GM12878 (cell line): ENCODE measurements around the gene AIG1. TPM values are rescaled to one million over a fixed set of nuclear protein-coding genes. Genes with fewer than 3 reads are reported as not detected.

ENCODE experiments used
- ATAC-seq: fragments of 200-7000 bp; cut with Tn5 transposase; 3 replicates; pipeline ENCODE4 v1.9.1; 2020; ENCODE audit warnings: mild to moderate bottlenecking, moderate library complexity
- BruUV-seq: library from RNA; stranded (reverse); fragments of 400-500 nt; replicated peaks from 2 replicates; lab custom pipeline; 2021; lab: Mats Ljungman, UMichigan
- CTCF ChIA-PET: fragments of 300-600 bp; sonication (Branson Sonifier 250); formaldehyde crosslinking; extraction: SDS; loops from one replicate; lab custom pipeline; 2021; ENCODE audit warnings: inconsistent platforms; lab: Yijun Ruan, JAX
- POLR2A ChIA-PET: fragments of 350-600 bp; formaldehyde crosslinking; extraction: SDS; loops from one replicate; lab custom pipeline; 2021; ENCODE audit warnings: inconsistent platforms; lab: Charles Lee
- RAD21 ChIA-PET: fragments of 300-600 bp; sonication (Branson Sonifier 250); formaldehyde crosslinking; loops from one replicate; lab custom pipeline; 2023; ENCODE audit warnings: antibody characterized with exemption; ENCODE audit not compliant: unreplicated experiment; lab: Charles Lee
- SMC1A ChIA-PET: fragments of 300-600 bp; sonication (Branson Sonifier 250); formaldehyde crosslinking; loops from one replicate; lab custom pipeline; 2023; ENCODE audit not compliant: unreplicated experiment, uncharacterized antibody; lab: Charles Lee
- DNase-seq: peaks from one replicate; pipeline ENCODE4 v3.0.0-alpha.2; 2011; ENCODE audit warnings: low read depth, low spot score
- FAIRE-seq: peaks from 3 replicates; lab custom pipeline; 2011; peaks lifted over from hg19 to GRCh38; lab: Jason Lieb, UNC
- H2AFZ ChIP-seq: 2 replicates; pipeline ENCODE4 v1.6.0; 2011; ENCODE audit warnings: low read depth, low read length, control low read depth; ENCODE audit not compliant: control insufficient read depth
- H3K27ac ChIP-seq: 2 replicates; pipeline ENCODE4 v1.5.1; 2011; ENCODE audit warnings: control low read depth; ENCODE audit not compliant: control insufficient read depth, insufficient read depth
- H3K27me3 ChIP-seq, 2 experiments: replicated peaks in 1 of 2; 2 replicates each; pipeline versions ENCODE4 v1.6.0 to v1.6.1; 2011; ENCODE audit warnings: low read length in 1 of 2; ENCODE audit not compliant: control insufficient read depth in 2 of 2, insufficient read depth in 2 of 2
- H3K36me3 ChIP-seq, 2 experiments: 2 replicates each; pipeline ENCODE4 v1.5.1; 2011; ENCODE audit warnings: low read length in 1 of 2; ENCODE audit not compliant: control insufficient read depth in 2 of 2, insufficient read depth in 2 of 2
- H3K4me1 ChIP-seq: 2 replicates; pipeline ENCODE4 v1.6.1; 2011; ENCODE audit warnings: mild to moderate bottlenecking, low read length, moderate library complexity, mixed read lengths; ENCODE audit not compliant: control insufficient read depth, insufficient read depth
- H3K4me2 ChIP-seq: 2 replicates; pipeline ENCODE4 v1.6.0; 2011; ENCODE audit warnings: control low read depth; ENCODE audit not compliant: control insufficient read depth, insufficient read depth
- H3K4me3 ChIP-seq: fragments of 200-600 bp; sonication (generic); 2 replicates; pipeline ENCODE4 v1.5.1; 2016
- H3K79me2 ChIP-seq: 2 replicates; pipeline ENCODE4 v1.6.0; 2011; ENCODE audit warnings: low read length; ENCODE audit not compliant: control insufficient read depth, insufficient read depth
- H3K9ac ChIP-seq: 2 replicates; pipeline ENCODE4 v1.8.0; 2011; ENCODE audit warnings: low read length, control low read depth, mixed read lengths; ENCODE audit not compliant: control insufficient read depth, insufficient read depth
- H3K9me3 ChIP-seq: replicated peaks from 3 replicates; pipeline ENCODE4 v1.5.1; 2011; ENCODE audit warnings: mild to moderate bottlenecking, low read length; ENCODE audit not compliant: control insufficient read depth, insufficient read depth
- H4K20me1 ChIP-seq: 2 replicates; pipeline ENCODE4 v1.6.0; 2011; ENCODE audit not compliant: control insufficient read depth, insufficient read depth
- BACH1 ChIP-seq: fragments of 450-650 bp; IDR thresholded peaks from 2 replicates; pipeline ENCODE4 v1.6.1; 2017; ENCODE audit warnings: mild to moderate bottlenecking, borderline replicate concordance
- CREB1 ChIP-seq: IDR thresholded peaks from 2 replicates; pipeline ENCODE4 v1.6.1; 2012; ENCODE audit warnings: low read depth, mild to moderate bottlenecking, inconsistent platforms
- EED ChIP-seq: sonication (generic); IDR thresholded peaks from 2 replicates; pipeline ENCODE4 v1.6.1; 2016; ENCODE audit warnings: antibody characterized with exemption, low read depth
- EGR1 ChIP-seq, 2 experiments: IDR thresholded peaks; 1 replicate in 1 of 2; 2 replicates in 1 of 2; pipeline ENCODE4 v1.6.1; 2011 to 2012; ENCODE audit warnings: low read depth in 2 of 2, low read length in 2 of 2, borderline replicate concordance in 1 of 2, mild to moderate bottlenecking in 1 of 2, moderate library complexity in 1 of 2
- EP300 ChIP-seq, 2 experiments: fragments of 150-350 bp in 1 of 2; IDR thresholded peaks; 2 replicates each; pipeline ENCODE4 v1.6.1; 2011 to 2012; ENCODE audit warnings: low read depth in 2 of 2, low read length in 2 of 2, borderline replicate concordance in 1 of 2, improper control_type of control experiment in 1 of 2, inconsistent platforms in 1 of 2; ENCODE audit not compliant: control insufficient read depth in 1 of 2
- PML ChIP-seq: IDR thresholded peaks from 2 replicates; pipeline ENCODE4 v1.6.1; 2012; ENCODE audit warnings: low read length, inconsistent platforms
- RELB ChIP-seq: fragments of 450-650 bp; IDR thresholded peaks from 2 replicates; pipeline ENCODE4 v1.6.1; 2017; ENCODE audit warnings: low read depth, mild to moderate bottlenecking, moderate library complexity
- RFX5 ChIP-seq: IDR thresholded peaks from 2 replicates; pipeline ENCODE4 v1.6.1; 2011; ENCODE audit warnings: low read depth, low read length, improper control_type of control experiment
- SIN3A ChIP-seq: IDR thresholded peaks from 2 replicates; pipeline ENCODE4 v1.6.1; 2012; ENCODE audit warnings: low read depth, low read length, improper control_type of control experiment
- SKIL ChIP-seq: fragments of 450-650 bp; IDR thresholded peaks from 2 replicates; pipeline ENCODE4 v1.6.1; 2017; ENCODE audit warnings: mild to moderate bottlenecking, low read depth, inconsistent platforms; ENCODE audit not compliant: poor library complexity, severe bottlenecking
- SMC3 ChIP-seq: IDR thresholded peaks from 2 replicates; pipeline ENCODE4 v1.6.1; 2011; ENCODE audit warnings: low read length, improper control_type of control experiment, borderline replicate concordance
- STAT3 ChIP-seq: IDR thresholded peaks from 2 replicates; pipeline ENCODE4 v1.6.1; 2011; ENCODE audit warnings: low read depth, low read length, improper control_type of control experiment
- TCF3 ChIP-seq: IDR thresholded peaks from 2 replicates; pipeline ENCODE4 v1.6.1; 2012; ENCODE audit warnings: low read depth, mild to moderate bottlenecking, low read length, borderline replicate concordance; ENCODE audit not compliant: insufficient read depth
- YBX1 ChIP-seq: fragments of 450-650 bp; IDR thresholded peaks from 2 replicates; pipeline ENCODE4 v1.6.1; 2016; ENCODE audit warnings: antibody characterized with exemption
- WGBS: methylation state at CpG from one replicate; pipeline ENCODE4 v1.1.6; 2016; ENCODE audit warnings: low lambda C conversion rate; ENCODE audit not compliant: insufficient replicate concordance, insufficient coverage; ENCODE audit errors: missing lambda C conversion rate; 5-methylcytosine and 5-hydroxymethylcytosine counted together
- in situ Hi-C: fragments of 300-500 bp; cut with MboI; formaldehyde crosslinking; loops from 9 replicates; pipeline ENCODE4 v1.14.3; 2018; ENCODE audit warnings: mixed read lengths
- intact Hi-C: fragments of 100-400 bp; cut with micrococcal nuclease; formaldehyde crosslinking; loops from one replicate; pipeline ENCODE4 v1.14.2; 2022; ENCODE audit not compliant: unreplicated experiment
- polyA plus RNA-seq, 11 experiments: library from polyadenylated mRNA; depleted of rRNA in 4 of 11; unstranded in 6 of 11; stranded (reverse) in 5 of 11; fragments of >200 nt; fragmentation: Nextera tagmentation in 4 of 11; fragmentation: Illumina TruSeq in 1 of 11; extraction: Ambion mirVana in 4 of 11; extraction: Trizol in 1 of 11; gene quantifications; 1 replicate in 1 of 11; 2 replicates in 10 of 11; pipeline versions ENCODE4 v1.2.1 to v1.2.3, GENCODE V29; 2011 to 2016; ENCODE audit warnings: inconsistent platforms in 2 of 11, missing spikeins in 2 of 11, low read depth in 1 of 11
- total RNA-seq, 4 experiments: library from RNA; depleted of rRNA in 3 of 4; stranded (reverse); fragments of >200 nt in 3 of 4; fragmentation: Illumina TruSeq in 1 of 4; extraction: Trizol in 1 of 4; gene quantifications; 2 replicates each; pipeline versions ENCODE4 v1.2.1 to v1.2.3, GENCODE V29; 2013 to 2021

The AIG1 gene
- total and polyA plus RNA-seq, 10 of the 15 experiments (the other 5 are each of a cell fraction or from before 2014, with no cell fraction given): 27.0 to 74.5 (median 36.4) TPM

- 65% methylated on average over 3 of the region's 3 CpGs for WGBS
- no TSS peak for BruUV-seq
- intact Hi-C loops (no loop called here), in situ Hi-C loops (no loop called here)
- ChIA-PET POLR2A (interaction anchor here (0.7 kb wide), 1 partner anchor 193 kb away, joined by 3 read pairs; no protein-coding TSS in a partner anchor), SMC1A (interaction anchor here (2.9 kb wide), 1 partner anchor 9 kb away, joined by 6 read pairs; no protein-coding TSS in a partner anchor), RAD21 (no interaction called here), CTCF (interaction anchor here (0.8 kb wide), 1 partner anchor 75 kb away, joined by 3 read pairs; no protein-coding TSS in a partner anchor)
- H3K9ac ChIP-seq: no peak overlapping the region
- DNase-seq: no peak
- no peak overlapping the region for H2AFZ ChIP-seq
- TF ChIP-seq TCF3 (no peak), SKIL (no peak), STAT3 (no peak), EGR1 (IDR thresholded peaks at IDR 0.05; ENCODE audit: borderline replicate concordance in 1 of 2, low read depth in 2 of 2, low read length in 2 of 2) (no peak), PML (no peak), RFX5 (no peak), CREB1 (no peak), EP300 (IDR thresholded peaks at IDR 0.05; ENCODE audit: borderline replicate concordance in 1 of 2, control insufficient read depth in 1 of 2, low read depth in 2 of 2, low read length in 2 of 2) (no peak), SIN3A (no peak), YBX1 (no peak), SMC3 (no peak), RELB (no peak), BACH1 (no peak), EED (no peak)
- no peaks in the 10 kb centered on the region for H3K36me3 ChIP-seq
- no peak for ATAC-seq
- H4K20me1 ChIP-seq: no peaks in the 10 kb centered on the region
- no peak overlapping the region for H3K27ac ChIP-seq
- no peak for FAIRE-seq
- no peaks in the 10 kb centered on the region for H3K79me2 ChIP-seq
- no peaks in the 10 kb centered on the region for H3K27me3 ChIP-seq
- no peak overlapping the region for H3K4me3 ChIP-seq
- H3K4me2 ChIP-seq: no peak overlapping the region
- H3K4me1 ChIP-seq: no peaks in the 10 kb centered on the region
- H3K9me3 ChIP-seq: peaks cover 8% of the 10 kb centered on the region
These were observed 201.3 kb downstream of the AIG1 start for GRCh38 chr6:143261899-143262436.
